ENCODE measurements around the gene PPM1E.
A peak's percentile ranks its signal among the peaks of the same experiment; 100 is the strongest.

PPM1E gene

GRCh38 chr17:58755577-58756245 is at the start of gene PPM1E:
TSS of gene PPM1E (plus strand) at chr17:58755854.
- H3K4me3 ChIP-seq (ENCODE audit: insufficient read length, low read depth), result peak within 1 kb of the TSS; percentile 72
- H3K9me3 ChIP-seq (ENCODE audit: insufficient read depth, low read length), result no peaks in the 10 kb centered on the region
- DNase-seq (ENCODE audit: low read depth, low spot score), result peak; percentile 74
- H3K4me1 ChIP-seq (ENCODE audit: insufficient read depth, insufficient read length), result no peaks in the 10 kb centered on the region
- H3K9ac ChIP-seq (ENCODE audit: insufficient read length, low read depth), result peak within 1 kb of the TSS; percentile 79
- no peak for TF ChIP-seq ZNF274 (IDR thresholded peaks at IDR 0.05; ENCODE audit: low read depth, low read length)
- TF ChIP-seq SUZ12 (IDR thresholded peaks at IDR 0.05; ENCODE audit: extremely low read depth, insufficient read depth, insufficient read length), result no peak
- no peak for TF ChIP-seq YY1 (IDR thresholded peaks at IDR 0.05; ENCODE audit: insufficient read depth, insufficient read length)
- no peaks in the 10 kb centered on the region for H3K36me3 ChIP-seq (ENCODE audit: insufficient read depth, insufficient read length, low read length)
- H3K27me3 ChIP-seq (ENCODE audit: insufficient read depth, insufficient read length), result peaks cover 36% of the 10 kb centered on the region

- peaks cover 51% of the 10 kb centered on the region for H3K36me3 ChIP-seq (ENCODE audit: insufficient read depth, insufficient read length, low read length)
- H3K27me3 ChIP-seq (ENCODE audit: insufficient read depth, insufficient read length), result no peaks in the 10 kb centered on the region
- H3K9ac ChIP-seq (ENCODE audit: insufficient read length, low read depth), result no peak overlapping the region
- no peaks in the 10 kb centered on the region for H3K4me1 ChIP-seq (ENCODE audit: insufficient read depth, insufficient read length)
- H3K9me3 ChIP-seq (ENCODE audit: insufficient read depth, low read length), result no peaks in the 10 kb centered on the region
- H3K4me3 ChIP-seq (ENCODE audit: insufficient read length, low read depth), result no peak overlapping the region
- TF ChIP-seq YY1 (IDR thresholded peaks at IDR 0.05; ENCODE audit: insufficient read depth, insufficient read length) (no peak), ZNF274 (IDR thresholded peaks at IDR 0.05; ENCODE audit: low read depth, low read length) (no peak), SUZ12 (IDR thresholded peaks at IDR 0.05; ENCODE audit: extremely low read depth, insufficient read depth, insufficient read length) (no peak)
- DNase-seq (ENCODE audit: low read depth, low spot score), result no peak
These were observed 49.1 kb upstream of the PPM1E start for GRCh38 chr17:58706351-58707140.

- Histone ChIP-seq H3K4me3 (ENCODE audit: insufficient read length, low read depth) (no peak overlapping the region), H3K27me3 (ENCODE audit: insufficient read depth, insufficient read length) (no peaks in the 10 kb centered on the region), H3K36me3 (ENCODE audit: insufficient read depth, insufficient read length, low read length) (peaks cover 47% of the 10 kb centered on the region), H3K9me3 (ENCODE audit: insufficient read depth, low read length) (no peaks in the 10 kb centered on the region), H3K4me1 (ENCODE audit: insufficient read depth, insufficient read length) (no peaks in the 10 kb centered on the region), H3K9ac (ENCODE audit: insufficient read length, low read depth) (no peak overlapping the region)
- DNase-seq (ENCODE audit: low read depth, low spot score), result peak; percentile 23
- TF ChIP-seq YY1 (IDR thresholded peaks at IDR 0.05; ENCODE audit: insufficient read depth, insufficient read length) (no peak), ZNF274 (IDR thresholded peaks at IDR 0.05; ENCODE audit: low read depth, low read length) (no peak), SUZ12 (IDR thresholded peaks at IDR 0.05; ENCODE audit: extremely low read depth, insufficient read depth, insufficient read length) (no peak)
These were observed 44.6 kb upstream of the PPM1E start for GRCh38 chr17:58710948-58711552.

- DNase-seq (ENCODE audit: low read depth, low spot score), result no peak
- Histone ChIP-seq H3K9me3 (ENCODE audit: insufficient read depth, low read length) (no peaks in the 10 kb centered on the region), H3K4me3 (ENCODE audit: insufficient read length, low read depth) (no peak overlapping the region), H3K27me3 (ENCODE audit: insufficient read depth, insufficient read length) (no peaks in the 10 kb centered on the region), H3K9ac (ENCODE audit: insufficient read length, low read depth) (no peak overlapping the region), H3K36me3 (ENCODE audit: insufficient read depth, insufficient read length, low read length) (peaks cover 30% of the 10 kb centered on the region), H3K4me1 (ENCODE audit: insufficient read depth, insufficient read length) (no peaks in the 10 kb centered on the region)
- TF ChIP-seq SUZ12 (IDR thresholded peaks at IDR 0.05; ENCODE audit: extremely low read depth, insufficient read depth, insufficient read length) (no peak), ZNF274 (IDR thresholded peaks at IDR 0.05; ENCODE audit: low read depth, low read length) (no peak), YY1 (IDR thresholded peaks at IDR 0.05; ENCODE audit: insufficient read depth, insufficient read length) (no peak)
These were observed 33.4 kb upstream of the PPM1E start for GRCh38 chr17:58722274-58722673.

- no peak for DNase-seq (ENCODE audit: low read depth, low spot score)
- H3K36me3 ChIP-seq (ENCODE audit: insufficient read depth, insufficient read length, low read length), result peaks cover 30% of the 10 kb centered on the region
- H3K4me1 ChIP-seq (ENCODE audit: insufficient read depth, insufficient read length), result no peaks in the 10 kb centered on the region
- no peak overlapping the region for H3K4me3 ChIP-seq (ENCODE audit: insufficient read length, low read depth)
- H3K9me3 ChIP-seq (ENCODE audit: insufficient read depth, low read length), result no peaks in the 10 kb centered on the region
- H3K27me3 ChIP-seq (ENCODE audit: insufficient read depth, insufficient read length), result no peaks in the 10 kb centered on the region
- TF ChIP-seq YY1 (IDR thresholded peaks at IDR 0.05; ENCODE audit: insufficient read depth, insufficient read length) (no peak), SUZ12 (IDR thresholded peaks at IDR 0.05; ENCODE audit: extremely low read depth, insufficient read depth, insufficient read length) (no peak), ZNF274 (IDR thresholded peaks at IDR 0.05; ENCODE audit: low read depth, low read length) (no peak)
- H3K9ac ChIP-seq (ENCODE audit: insufficient read length, low read depth), result no peak overlapping the region
These were observed 33.0 kb upstream of the PPM1E start for GRCh38 chr17:58722696-58723095.

GRCh38 chr17:58728798-58729197 is 26.9 kb upstream of the PPM1E start:
- Histone ChIP-seq H3K9ac (ENCODE audit: insufficient read length, low read depth) (no peak overlapping the region), H3K4me1 (ENCODE audit: insufficient read depth, insufficient read length) (no peaks in the 10 kb centered on the region), H3K36me3 (ENCODE audit: insufficient read depth, insufficient read length, low read length) (peaks cover 17% of the 10 kb centered on the region), H3K4me3 (ENCODE audit: insufficient read length, low read depth) (no peak overlapping the region), H3K9me3 (ENCODE audit: insufficient read depth, low read length) (no peaks in the 10 kb centered on the region), H3K27me3 (ENCODE audit: insufficient read depth, insufficient read length) (no peaks in the 10 kb centered on the region)
- no peak for TF ChIP-seq SUZ12 (IDR thresholded peaks at IDR 0.05; ENCODE audit: extremely low read depth, insufficient read depth, insufficient read length)
- no peak for TF ChIP-seq ZNF274 (IDR thresholded peaks at IDR 0.05; ENCODE audit: low read depth, low read length)
- TF ChIP-seq YY1 (IDR thresholded peaks at IDR 0.05; ENCODE audit: insufficient read depth, insufficient read length), result no peak
- no peak for DNase-seq (ENCODE audit: low read depth, low spot score)

- TF ChIP-seq YY1 (IDR thresholded peaks at IDR 0.05; ENCODE audit: insufficient read depth, insufficient read length), result no peak
- TF ChIP-seq SUZ12 (IDR thresholded peaks at IDR 0.05; ENCODE audit: extremely low read depth, insufficient read depth, insufficient read length), result no peak
- TF ChIP-seq ZNF274 (IDR thresholded peaks at IDR 0.05; ENCODE audit: low read depth, low read length), result no peak
- no peaks in the 10 kb centered on the region for H3K4me1 ChIP-seq (ENCODE audit: insufficient read depth, insufficient read length)
- H3K9me3 ChIP-seq (ENCODE audit: insufficient read depth, low read length), result no peaks in the 10 kb centered on the region
- H3K27me3 ChIP-seq (ENCODE audit: insufficient read depth, insufficient read length), result no peaks in the 10 kb centered on the region
- DNase-seq (ENCODE audit: low read depth, low spot score), result no peak
- no peak overlapping the region for H3K9ac ChIP-seq (ENCODE audit: insufficient read length, low read depth)
- H3K36me3 ChIP-seq (ENCODE audit: insufficient read depth, insufficient read length, low read length), result peaks cover 6% of the 10 kb centered on the region
- H3K4me3 ChIP-seq (ENCODE audit: insufficient read length, low read depth), result no peak overlapping the region
These were observed 24.7 kb upstream of the PPM1E start for GRCh38 chr17:58730937-58731336.

Data from NT2/D1 (cell line).